Activated CD8-positive, alpha-beta memory T cell treated with anti-CD3 and anti-CD28 coated beads for 48 hours (primary cell): ENCODE results near the gene ZSCAN4.

Experiments used
- DNase-seq, 3 experiments: peaks; one replicate each; pipeline ENCODE4 v3.0.0-alpha.2; 2020; ENCODE audit warnings: low read depth in 2 of 3, low spot score in 2 of 3

Gene ZSCAN4

GRCh38 chr19:57675881-57676280 lies 7.1 kb downstream of the ZSCAN4 start:
- no peak for DNase-seq

GRCh38 chr19:57682226-57682766 lies 13.6 kb downstream of the ZSCAN4 start:
- DNase-seq: no peak

GRCh38 chr19:57686727-57687126 lies 18.0 kb downstream of the ZSCAN4 start:
- no peak for DNase-seq

- no peak for DNase-seq
Measured at GRCh38 chr19:57687363-57688010, 18.8 kb downstream of the ZSCAN4 start.

GRCh38 chr19:57688011-57688763 lies 19.5 kb downstream of the ZSCAN4 start:
- DNase-seq: no peak

- no peak for DNase-seq
Measured at GRCh38 chr19:57689750-57690149, 21.0 kb downstream of the ZSCAN4 start.

- no peak for DNase-seq
Measured at GRCh38 chr19:57701625-57702024, 32.9 kb downstream of the ZSCAN4 start.

GRCh38 chr19:57706346-57706745 lies 37.6 kb downstream of the ZSCAN4 start:
- DNase-seq: no peak

- peak in 1 of 3 experiments; percentile 8 for DNase-seq
Measured at GRCh38 chr19:57708641-57709361, 40.1 kb downstream of the ZSCAN4 start, which contains the start of gene ZNF154. Gene ZNF154 (minus strand): TSS chr19:57709204. CDS start chr19:57708971, 233 bp downstream.

GRCh38 chr19:57709616-57710015 lies 40.9 kb downstream of the ZSCAN4 start:
- DNase-seq: no peak

- DNase-seq: no peak
Measured at GRCh38 chr19:57712222-57712621, 43.5 kb downstream of the ZSCAN4 start.

- DNase-seq: no peak
Measured at GRCh38 chr19:57719424-57719823, 50.7 kb downstream of the ZSCAN4 start.

- DNase-seq: no peak
Measured at GRCh38 chr19:57719901-57720519, 51.3 kb downstream of the ZSCAN4 start.

- DNase-seq: no peak
Measured at GRCh38 chr19:57720878-57721277, 52.1 kb downstream of the ZSCAN4 start.
